GM12891 (cell line): ENCODE data around the gene KCNS1.

ENCODE experiments used
- PAX5 ChIP-seq: IDR thresholded peaks from 2 replicates; pipeline ENCODE4 v1.6.1; 2011; ENCODE audit warnings: low read length, moderate library complexity, mild to moderate bottlenecking; ENCODE audit not compliant: insufficient read depth, severe bottlenecking
- POLR2A ChIP-seq: IDR thresholded peaks from 2 replicates; pipeline ENCODE4 v1.6.1; 2011; ENCODE audit warnings: low read depth, low read length, control low read depth
- POLR2AphosphoS5 ChIP-seq: IDR thresholded peaks from 2 replicates; pipeline ENCODE4 v1.6.1; 2011; ENCODE audit warnings: low read depth, low read length, control low read depth
- TAF1 ChIP-seq: IDR thresholded peaks from 2 replicates; pipeline ENCODE4 v1.6.1; 2011; ENCODE audit warnings: low read depth, low read length, control low read depth

DNA sequence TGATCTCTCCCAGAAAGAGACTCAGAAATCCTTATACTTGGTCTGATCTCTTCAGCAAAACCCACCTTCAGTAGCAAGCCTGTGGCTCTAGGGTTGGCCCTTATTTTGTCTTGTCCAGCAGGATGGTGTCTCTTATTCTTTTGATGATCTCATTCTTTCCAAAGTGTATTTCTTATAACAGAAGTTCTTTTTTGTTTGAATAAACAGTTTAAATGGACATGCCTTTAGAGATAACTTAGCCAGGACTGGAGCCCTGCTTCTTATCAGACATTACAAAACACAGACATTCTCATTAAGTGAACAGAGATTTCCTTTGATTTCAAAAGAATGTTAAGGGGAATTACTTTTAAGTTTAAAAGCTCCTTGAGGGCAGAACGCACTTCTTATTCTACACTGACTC lies 31.7 kb downstream of the KCNS1 start:
- TF ChIP-seq PAX5 (no peak), TAF1 (no peak), POLR2A (no peak), POLR2AphosphoS5 (no peak)
